H7 (cell line): ENCODE measurements around the gene USP9Y. TPM values are rescaled to one million over a fixed set of nuclear protein-coding genes. Genes with fewer than 3 reads are reported as not detected.

Experiments
- DNase-seq: peaks from one replicate; pipeline ENCODE4 v3.0.0; 2012
- H3K27me3 ChIP-seq: 2 replicates; pipeline ENCODE4 v1.6.0; 2011; ENCODE audit warnings: mild to moderate bottlenecking, low read length; ENCODE audit not compliant: control insufficient read depth, insufficient read depth
- H3K36me3 ChIP-seq: replicated peaks from 2 replicates; pipeline ENCODE4 v1.5.1; 2011; ENCODE audit warnings: low read length; ENCODE audit not compliant: control insufficient read depth, insufficient read depth
- H3K4me3 ChIP-seq: 2 replicates; pipeline ENCODE4 v1.5.1; 2011; ENCODE audit warnings: low read depth, mild to moderate bottlenecking, control low read depth, low read length, moderate library complexity; ENCODE audit not compliant: insufficient read depth
- total RNA-seq: library from RNA; depleted of rRNA; stranded (reverse); fragments of >200 nt; shearing (Covaris generic); gene quantifications from 2 replicates; pipeline ENCODE4 v1.2.3, GENCODE V29; 2014

The USP9Y gene
- total RNA-seq, 1 experiment from 2014 or later = not detected

- no peak for DNase-seq
- Histone ChIP-seq H3K27me3 (no peaks in the 10 kb centered on the region), H3K36me3 (no peaks in the 10 kb centered on the region), H3K4me3 (no peak overlapping the region)
These were observed 32.6 kb downstream of the USP9Y start for GRCh38 chrY:12733625-12734024.

GRCh38 chrY:12734051-12734450 is 33.0 kb downstream of the USP9Y start:
- no peak for DNase-seq
- Histone ChIP-seq H3K27me3 (no peaks in the 10 kb centered on the region), H3K4me3 (no peak overlapping the region), H3K36me3 (no peaks in the 10 kb centered on the region)

GRCh38 chrY:12741414-12741813 is 40.4 kb downstream of the USP9Y start:
- Histone ChIP-seq H3K4me3 (no peak overlapping the region), H3K36me3 (no peaks in the 10 kb centered on the region), H3K27me3 (no peaks in the 10 kb centered on the region)
- no peak for DNase-seq

- Histone ChIP-seq H3K27me3 (no peaks in the 10 kb centered on the region), H3K36me3 (no peaks in the 10 kb centered on the region), H3K4me3 (no peak overlapping the region)
- no peak for DNase-seq
These were observed 41.7 kb downstream of the USP9Y start for GRCh38 chrY:12742725-12743124.

- Histone ChIP-seq H3K27me3 (no peaks in the 10 kb centered on the region), H3K36me3 (no peaks in the 10 kb centered on the region), H3K4me3 (no peak overlapping the region)
- DNase-seq = no peak
These were observed 43.1 kb downstream of the USP9Y start for GRCh38 chrY:12744091-12744490.

- Histone ChIP-seq H3K36me3 (no peaks in the 10 kb centered on the region), H3K4me3 (no peak overlapping the region), H3K27me3 (no peaks in the 10 kb centered on the region)
- DNase-seq = no peak
These were observed 48.3 kb downstream of the USP9Y start for GRCh38 chrY:12749293-12749692.

GRCh38 chrY:12752856-12753255 is 51.8 kb downstream of the USP9Y start:
- Histone ChIP-seq H3K36me3 (no peaks in the 10 kb centered on the region), H3K4me3 (no peak overlapping the region), H3K27me3 (no peaks in the 10 kb centered on the region)
- DNase-seq = no peak

- Histone ChIP-seq H3K36me3 (no peaks in the 10 kb centered on the region), H3K4me3 (no peak overlapping the region), H3K27me3 (no peaks in the 10 kb centered on the region)
- DNase-seq = no peak
These were observed 55.0 kb downstream of the USP9Y start for GRCh38 chrY:12756021-12756420.

- H3K27me3 ChIP-seq = no peaks in the 10 kb centered on the region
- H3K4me3 ChIP-seq = no peak overlapping the region
- DNase-seq = no peak
- no peaks in the 10 kb centered on the region for H3K36me3 ChIP-seq
These were observed 64.9 kb downstream of the USP9Y start for GRCh38 chrY:12765976-12766375.

GRCh38 chrY:12784521-12784920 is 83.5 kb downstream of the USP9Y start:
- DNase-seq = no peak
- Histone ChIP-seq H3K4me3 (no peak overlapping the region), H3K27me3 (no peaks in the 10 kb centered on the region), H3K36me3 (no peaks in the 10 kb centered on the region)

- H3K4me3 ChIP-seq = no peak overlapping the region
- no peaks in the 10 kb centered on the region for H3K27me3 ChIP-seq
- no peaks in the 10 kb centered on the region for H3K36me3 ChIP-seq
- DNase-seq = no peak
These were observed 93.0 kb downstream of the USP9Y start for GRCh38 chrY:12793999-12794398.

- no peak for DNase-seq
- Histone ChIP-seq H3K36me3 (no peaks in the 10 kb centered on the region), H3K4me3 (no peak overlapping the region), H3K27me3 (no peaks in the 10 kb centered on the region)
These were observed 107.0 kb downstream of the USP9Y start for GRCh38 chrY:12808046-12808445.

GRCh38 chrY:12809034-12809433 is 108.0 kb downstream of the USP9Y start:
- H3K36me3 ChIP-seq = no peaks in the 10 kb centered on the region

GRCh38 chrY:12823408-12823807 is 122.4 kb downstream of the USP9Y start:
- no peak for DNase-seq
- no peaks in the 10 kb centered on the region for H3K27me3 ChIP-seq
- no peaks in the 10 kb centered on the region for H3K36me3 ChIP-seq
- H3K4me3 ChIP-seq = no peak overlapping the region

More at GRCh38 chrY:12809034-12809433, 108.0 kb downstream of the USP9Y start:
- DNase-seq = no peak
- Histone ChIP-seq H3K27me3 (no peaks in the 10 kb centered on the region), H3K4me3 (no peak overlapping the region)

- no peaks in the 10 kb centered on the region for H3K36me3 ChIP-seq
- H3K27me3 ChIP-seq = no peaks in the 10 kb centered on the region
- DNase-seq = no peak
- H3K4me3 ChIP-seq = no peak overlapping the region
These were observed 125.8 kb downstream of the USP9Y start for GRCh38 chrY:12826791-12827190.

GRCh38 chrY:12833284-12833683 is 132.3 kb downstream of the USP9Y start:
- H3K4me3 ChIP-seq = no peak overlapping the region
- no peaks in the 10 kb centered on the region for H3K27me3 ChIP-seq
- DNase-seq = no peak
- no peaks in the 10 kb centered on the region for H3K36me3 ChIP-seq
